NCI-H2029 treated with DMSO at 0.1 percent for 48 hours (cell line): ENCODE results near the gene RDH14.

Experiments
- DNase-seq: peaks from one replicate; lab custom pipeline; 2025; lab: John Stamatoyannopoulos, UW

Gene RDH14, protein sequence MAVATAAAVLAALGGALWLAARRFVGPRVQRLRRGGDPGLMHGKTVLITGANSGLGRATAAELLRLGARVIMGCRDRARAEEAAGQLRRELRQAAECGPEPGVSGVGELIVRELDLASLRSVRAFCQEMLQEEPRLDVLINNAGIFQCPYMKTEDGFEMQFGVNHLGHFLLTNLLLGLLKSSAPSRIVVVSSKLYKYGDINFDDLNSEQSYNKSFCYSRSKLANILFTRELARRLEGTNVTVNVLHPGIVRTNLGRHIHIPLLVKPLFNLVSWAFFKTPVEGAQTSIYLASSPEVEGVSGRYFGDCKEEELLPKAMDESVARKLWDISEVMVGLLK

GRCh38 chr2:18560031-18560796 is at the start of gene RDH14:
Gene RDH14 (minus strand): TSS chr2:18560653. CDS start chr2:18560572, 81 bp downstream.
- peak; percentile 72 for DNase-seq

DNA sequence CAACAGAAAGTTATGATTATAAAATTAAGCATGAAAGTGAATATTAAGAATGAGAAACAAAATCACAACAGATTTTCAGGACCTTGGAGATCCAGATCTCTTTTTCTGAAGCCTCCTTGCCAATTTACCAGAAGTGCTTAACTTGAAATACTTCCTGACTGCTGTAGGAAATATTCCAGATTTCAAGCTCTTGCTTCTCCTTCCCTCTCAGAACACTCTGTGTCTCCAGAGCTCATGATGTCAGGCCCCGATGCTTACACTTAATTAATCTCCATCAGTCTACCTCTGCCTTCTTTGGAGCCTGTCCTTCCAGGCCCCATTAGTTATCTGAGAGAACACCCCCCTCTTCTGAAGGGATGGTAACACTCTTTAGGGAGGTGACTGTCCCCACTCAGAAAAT is 49.6 kb upstream of the RDH14 start:
- DNase-seq: no peak

DNA sequence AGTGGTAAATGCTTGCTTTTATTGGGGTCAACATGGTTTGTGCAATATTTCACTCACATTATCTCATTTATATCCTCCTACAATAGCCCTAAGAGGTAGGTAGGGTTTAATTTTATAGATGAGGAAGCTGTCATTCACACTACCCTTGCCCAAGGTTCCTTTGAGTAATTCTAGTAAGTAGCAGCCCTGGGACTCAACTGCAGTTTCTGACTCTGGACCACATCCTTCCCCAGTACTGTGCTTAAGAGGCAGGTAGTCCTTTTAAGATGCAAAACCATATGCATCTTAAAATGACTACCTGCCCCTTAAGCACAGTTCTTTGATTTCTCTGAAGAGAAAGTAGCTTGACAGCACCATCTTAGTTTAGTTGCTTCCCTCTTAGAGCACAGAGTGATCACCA is 44.7 kb upstream of the RDH14 start:
- DNase-seq: no peak

DNA sequence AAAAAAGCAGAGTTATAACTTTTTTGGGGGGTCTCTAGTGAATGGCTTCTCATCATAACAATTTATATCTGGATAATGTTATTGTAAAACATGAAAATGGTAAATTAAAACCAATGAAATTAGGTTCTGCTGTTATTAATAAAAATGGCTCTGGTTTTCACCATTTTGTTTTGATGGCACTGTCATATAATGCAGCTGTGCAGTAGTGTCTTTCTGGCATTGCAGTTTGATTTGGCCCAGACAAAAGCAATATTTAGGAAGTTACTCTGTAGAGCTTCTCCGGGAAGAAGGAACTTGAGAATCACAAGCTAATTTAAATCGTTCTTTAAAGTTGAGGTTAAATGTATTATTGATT is 44.1 kb upstream of the RDH14 start:
- DNase-seq: no peak

- no peak for DNase-seq
These were observed 43.5 kb upstream of the RDH14 start for GRCh38 chr2:18603854-18604530.

- DNase-seq: no peak
These were observed 41.8 kb upstream of the RDH14 start for GRCh38 chr2:18602298-18602697.

DNA sequence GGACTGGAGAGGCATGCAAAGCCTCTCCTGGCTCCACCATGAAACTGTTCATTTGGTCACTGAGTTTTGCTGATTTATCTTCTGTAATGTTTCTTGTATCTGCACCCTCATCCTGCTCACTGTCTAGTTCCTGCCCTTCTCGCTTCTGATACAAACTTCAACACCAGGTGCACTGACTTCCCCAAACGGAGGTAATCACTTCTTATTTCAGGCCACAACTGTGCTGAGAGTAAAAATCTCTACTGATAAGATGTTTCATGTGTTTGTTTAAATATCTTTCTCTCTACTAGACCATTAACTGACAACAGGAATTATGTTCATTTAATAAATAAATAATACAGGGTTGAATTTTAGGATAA is 39.8 kb upstream of the RDH14 start:
- DNase-seq: no peak

GRCh38 chr2:18599509-18600254 is 39.2 kb upstream of the RDH14 start:
- no peak for DNase-seq

GRCh38 chr2:18598848-18599484 is 38.5 kb upstream of the RDH14 start:
- DNase-seq: no peak

GRCh38 chr2:18597618-18598017 is 37.2 kb upstream of the RDH14 start:
- no peak for DNase-seq

- no peak for DNase-seq
These were observed 36.5 kb upstream of the RDH14 start for GRCh38 chr2:18596993-18597392.

DNA sequence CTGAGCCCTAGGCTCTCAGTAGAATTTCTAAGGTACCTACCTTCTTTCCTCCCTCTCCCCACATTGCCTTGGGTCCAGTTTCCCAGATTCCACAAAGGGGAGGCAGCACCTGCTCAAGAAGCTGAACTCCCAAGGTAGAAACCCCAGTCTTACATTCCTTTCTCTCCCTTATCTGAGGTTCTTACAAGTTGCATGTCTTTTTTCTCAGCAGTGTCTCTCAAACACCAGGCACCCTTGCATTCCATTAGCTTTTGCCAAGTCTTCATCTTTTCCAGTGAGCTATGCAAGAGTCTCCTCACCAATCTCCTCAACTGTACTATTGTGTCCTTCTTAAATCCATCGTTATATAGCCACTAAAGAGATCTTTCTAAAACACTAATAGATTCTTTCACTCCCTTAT is 33.0 kb upstream of the RDH14 start:
- no peak for DNase-seq

- no peak for DNase-seq
These were observed 31.9 kb upstream of the RDH14 start for GRCh38 chr2:18592372-18592771.

DNA sequence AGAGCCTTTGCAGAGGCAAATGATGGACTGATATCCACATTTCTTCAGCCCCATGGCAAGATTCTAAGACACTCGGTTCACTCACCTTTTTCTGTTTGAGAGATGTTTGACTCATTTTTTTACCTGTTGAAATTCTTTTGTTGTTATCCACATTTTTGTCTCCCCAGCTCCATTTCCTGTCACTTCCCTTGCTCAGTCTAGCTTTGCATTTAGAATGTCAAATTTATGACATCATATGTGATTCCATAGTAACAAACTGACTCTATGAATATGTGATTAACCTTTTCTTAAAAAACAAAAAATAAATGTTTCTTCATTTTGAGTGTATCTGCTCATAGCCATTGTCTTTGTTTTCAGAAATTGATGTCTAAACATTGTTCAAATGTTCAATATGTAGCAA is 28.9 kb upstream of the RDH14 start, which contains the start of gene NT5C1B:
TSS of gene NT5C1B (minus strand) at position 216 of the 400 bp plus-strand sequence. CDS start at position 115, 101 bp downstream.
- no peak for DNase-seq

DNA sequence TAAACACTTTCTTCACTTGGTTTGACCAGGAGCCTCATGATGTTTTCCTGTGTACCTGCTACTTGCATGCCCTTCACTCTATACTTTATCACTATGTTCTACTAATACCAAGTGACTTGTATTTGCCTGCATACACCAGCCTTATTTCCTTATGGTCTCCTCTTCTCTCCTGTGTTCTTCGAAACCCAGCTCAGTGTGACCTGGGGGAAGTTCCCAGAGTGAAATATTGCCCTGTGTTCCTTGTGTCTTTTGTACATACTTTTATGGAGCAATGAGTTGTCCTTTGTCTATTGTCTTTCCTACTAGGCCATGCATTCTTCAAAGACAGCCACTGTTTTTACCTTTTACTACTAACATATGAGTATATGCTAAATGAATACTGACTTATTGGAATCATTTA is 28.3 kb upstream of the RDH14 start:
- no peak for DNase-seq

GRCh38 chr2:18588049-18588448 is 27.6 kb upstream of the RDH14 start:
- no peak for DNase-seq

DNA sequence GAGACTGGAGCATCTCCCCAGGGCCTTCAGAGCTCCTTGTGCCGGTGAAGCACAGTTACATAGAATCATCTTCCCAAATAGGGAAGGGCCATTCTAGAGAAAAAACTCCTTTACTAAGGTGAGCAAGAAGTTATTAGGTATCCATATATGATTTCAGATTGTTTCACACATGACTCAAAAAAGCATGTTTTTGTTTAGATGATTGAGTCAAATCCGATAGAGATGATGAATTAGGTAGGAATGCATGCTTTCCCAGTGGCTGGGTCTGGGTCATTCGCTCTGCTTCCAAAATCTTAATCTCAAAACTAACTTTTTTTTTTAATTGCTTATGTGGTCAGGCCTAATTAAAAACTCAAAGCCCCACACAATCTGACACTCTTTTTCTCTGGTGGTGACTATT is 25.1 kb upstream of the RDH14 start:
- no peak for DNase-seq

GRCh38 chr2:18584608-18584954 is 24.1 kb upstream of the RDH14 start:
- no peak for DNase-seq

- no peak for DNase-seq
These were observed 23.6 kb upstream of the RDH14 start for GRCh38 chr2:18583905-18584607.

GRCh38 chr2:18580606-18581005 is 20.2 kb upstream of the RDH14 start:
- no peak for DNase-seq

DNA sequence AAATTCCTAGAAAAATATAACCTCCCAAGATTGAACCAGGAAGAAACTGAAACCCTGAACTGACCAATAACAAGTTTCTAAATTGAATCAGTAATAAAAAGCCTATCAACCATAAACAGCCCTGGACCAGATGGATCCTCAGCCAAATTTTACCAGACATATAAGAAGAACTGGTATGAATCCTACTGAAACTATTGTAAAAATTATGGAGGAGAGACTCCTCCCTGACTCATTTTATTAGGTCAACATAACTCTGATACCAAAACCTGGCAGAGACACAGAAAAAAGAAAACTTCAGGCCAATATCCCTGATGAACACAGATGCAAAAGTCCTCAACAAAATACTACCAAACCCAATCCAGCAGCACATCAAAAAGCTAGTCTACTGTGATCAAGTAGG is 17.6 kb upstream of the RDH14 start:
- DNase-seq: no peak
